H1 (cell line): ENCODE data around the gene MYH9. TPM values are rescaled to one million over a fixed set of nuclear protein-coding genes. Genes with fewer than 3 reads are reported as not detected.
A peak's percentile ranks its signal among the peaks of the same experiment; 100 is the strongest.

Experiments
- CTCF ChIA-PET: fragments of 300-600 bp; sonication (Branson Sonifier 250); formaldehyde crosslinking; loops from one replicate; lab custom pipeline; 2021; ENCODE audit not compliant: partially characterized antibody; lab: Charles Lee
- POLR2A ChIA-PET: fragments of 300-600 bp; sonication (Branson Sonifier 250); formaldehyde crosslinking; loops from one replicate; lab custom pipeline; 2021; ENCODE audit warnings: inconsistent platforms; ENCODE audit not compliant: partially characterized antibody; lab: Charles Lee
- DNase-seq, 2 experiments: peaks; one replicate each; pipeline versions ENCODE4 v3.0.0 to v3.0.0-alpha.2; 2010 to 2022; ENCODE audit warnings: low spot score in 2 of 2, low read depth in 1 of 2, mixed read lengths in 1 of 2
- FAIRE-seq: peaks from 2 replicates; lab custom pipeline; 2011; peaks lifted over from hg19 to GRCh38; lab: Jason Lieb, UNC
- H2AFZ ChIP-seq: 2 replicates; pipeline ENCODE4 v1.8.1; 2012; ENCODE audit warnings: low read length, inconsistent platforms
- H2AK5ac ChIP-seq: 2 replicates; pipeline ENCODE4 v1.6.1; 2013; ENCODE audit warnings: low read depth, low read length
- H2BK120ac ChIP-seq: replicated peaks from 2 replicates; pipeline ENCODE3; 2013; ENCODE audit warnings: low read depth, low read length, inconsistent platforms
- H2BK12ac ChIP-seq: 2 replicates; pipeline ENCODE4 v1.6.1; 2013; ENCODE audit warnings: low read depth, low read length
- H2BK15ac ChIP-seq: 2 replicates; pipeline ENCODE4 v1.6.1; 2013; ENCODE audit warnings: low read length
- H2BK20ac ChIP-seq: 2 replicates; pipeline ENCODE4 v1.6.1; 2013; ENCODE audit warnings: low read length
- H2BK5ac ChIP-seq: 2 replicates; pipeline ENCODE4 v1.6.1; 2013; ENCODE audit warnings: low read depth, low read length
- H3K14ac ChIP-seq: 2 replicates; pipeline ENCODE4 v1.6.1; 2013; ENCODE audit warnings: inconsistent platforms; ENCODE audit not compliant: insufficient read length
- H3K18ac ChIP-seq: 2 replicates; pipeline ENCODE4 v1.6.1; 2013; ENCODE audit warnings: low read length; ENCODE audit errors: extremely low read depth
- H3K23ac ChIP-seq: 2 replicates; pipeline ENCODE4 v1.6.1; 2013; ENCODE audit warnings: inconsistent platforms; ENCODE audit not compliant: insufficient read length
- H3K23me2 ChIP-seq: 2 replicates; pipeline ENCODE4 v1.6.1; 2013; ENCODE audit warnings: low read depth, low read length
- H3K27ac ChIP-seq: 2 replicates; pipeline ENCODE4 v1.6.1; 2011; ENCODE audit warnings: low read depth, low read length, inconsistent platforms
- H3K27me3 ChIP-seq, 4 experiments: replicated peaks in 1 of 4; 1 replicate in 1 of 4; 2 replicates in 3 of 4; pipeline versions ENCODE4 v1.6.1 to v1.8.1; 2011 to 2013; ENCODE audit warnings: low read length in 3 of 4, mild to moderate bottlenecking in 3 of 4, inconsistent platforms in 2 of 4, mixed read lengths in 2 of 4, moderate library complexity in 1 of 4; ENCODE audit not compliant: control insufficient read depth in 3 of 4, insufficient read depth in 3 of 4; ENCODE audit errors: extremely low read depth in 1 of 4
- H3K36me3 ChIP-seq, 4 experiments: 2 replicates each; pipeline versions ENCODE4 v1.6.1 to v1.8.1; 2011 to 2013; ENCODE audit warnings: mild to moderate bottlenecking in 4 of 4, low read length in 3 of 4, moderate library complexity in 2 of 4, control low read depth in 1 of 4, inconsistent platforms in 1 of 4; ENCODE audit not compliant: insufficient read depth in 4 of 4, control insufficient read depth in 2 of 4
- H3K4ac ChIP-seq: replicated peaks from 2 replicates; pipeline ENCODE3; 2013; ENCODE audit warnings: low read length, low read depth, mixed read lengths, inconsistent platforms; ENCODE audit not compliant: insufficient read length
- H3K4me1 ChIP-seq, 4 experiments: replicated peaks in 1 of 4; 1 replicate in 1 of 4; 2 replicates in 3 of 4; pipeline versions ENCODE4 v1.6.1 to v1.8.1; 2011 to 2013; ENCODE audit warnings: low read length in 3 of 4, inconsistent platforms in 2 of 4, mixed read lengths in 1 of 4; ENCODE audit not compliant: insufficient read depth in 4 of 4, control insufficient read depth in 3 of 4
- H3K4me2 ChIP-seq, 2 experiments: 2 replicates each; pipeline versions ENCODE4 v1.6.1 to v1.8.1; 2011 to 2013; ENCODE audit warnings: low read depth in 2 of 2, low read length in 2 of 2, control low read depth in 1 of 2, inconsistent platforms in 1 of 2, mild to moderate bottlenecking in 1 of 2; ENCODE audit not compliant: insufficient read depth in 1 of 2
- H3K4me3 ChIP-seq, 4 experiments: fragments of 200-600, 300-600 bp in 1 of 4; sonication (generic), shearing (Covaris generic), sonication (Bioruptor Twin) in 1 of 4; 2 replicates each; pipeline versions ENCODE4 v1.5.1 to v1.8.1; 2011 to 2016; ENCODE audit warnings: low read length in 4 of 4, low read depth in 3 of 4, control low read depth in 2 of 4, inconsistent platforms in 2 of 4, mild to moderate bottlenecking in 2 of 4, mixed read lengths in 1 of 4, moderate library complexity in 1 of 4; ENCODE audit not compliant: insufficient read depth in 2 of 4; ENCODE audit errors: extremely low read depth in 1 of 4
- H3K56ac ChIP-seq: replicated peaks from 2 replicates; pipeline ENCODE3; 2013; ENCODE audit warnings: low read depth, mild to moderate bottlenecking, mixed read lengths, low read length, inconsistent platforms; ENCODE audit not compliant: insufficient read length
- H3K79me1 ChIP-seq: 2 replicates; pipeline ENCODE4 v1.6.1; 2013; ENCODE audit warnings: low read depth, low read length, control low read depth
- H3K79me2 ChIP-seq, 2 experiments: 2 replicates each; pipeline versions ENCODE4 v1.6.1 to v1.8.1; 2012 to 2013; ENCODE audit warnings: low read length in 2 of 2, mild to moderate bottlenecking in 2 of 2, inconsistent platforms in 1 of 2; ENCODE audit not compliant: insufficient read depth in 2 of 2, control insufficient read depth in 1 of 2
- H3K9ac ChIP-seq, 4 experiments: replicated peaks in 1 of 4; 1 replicate in 1 of 4; 2 replicates in 3 of 4; pipeline versions ENCODE4 v1.6.1 to v1.8.1; 2011 to 2013; ENCODE audit warnings: low read depth in 3 of 4, low read length in 3 of 4, control low read depth in 2 of 4, mild to moderate bottlenecking in 2 of 4, moderate library complexity in 2 of 4, inconsistent platforms in 1 of 4; ENCODE audit errors: extremely low read depth in 1 of 4
- H3K9me3 ChIP-seq, 2 experiments: 2 replicates each; pipeline versions ENCODE4 v1.6.1 to v1.8.1; 2012 to 2013; ENCODE audit warnings: mild to moderate bottlenecking in 2 of 2, moderate library complexity in 2 of 2, control low read depth in 1 of 2, inconsistent platforms in 1 of 2, low read depth in 1 of 2, low read length in 1 of 2, mixed read lengths in 1 of 2; ENCODE audit not compliant: insufficient read depth in 2 of 2
- H4K20me1 ChIP-seq, 2 experiments: replicated peaks in 1 of 2; 2 replicates each; pipeline versions ENCODE3 to v1.8.1; 2011 to 2013; ENCODE audit warnings: inconsistent platforms in 2 of 2, low read length in 2 of 2, mild to moderate bottlenecking in 1 of 2; ENCODE audit not compliant: insufficient read depth in 2 of 2, control insufficient read depth in 1 of 2
- H4K5ac ChIP-seq: 2 replicates; pipeline ENCODE4 v1.6.1; 2013; ENCODE audit warnings: low read length, low read depth, mixed read lengths, inconsistent platforms; ENCODE audit not compliant: insufficient read length
- H4K8ac ChIP-seq: 2 replicates; pipeline ENCODE4 v1.8.0; 2013; ENCODE audit warnings: mild to moderate bottlenecking, moderate library complexity, low read length, inconsistent platforms; ENCODE audit not compliant: insufficient read depth; ENCODE audit errors: extremely low read depth
- H4K91ac ChIP-seq: replicated peaks from 2 replicates; pipeline ENCODE3; 2013; ENCODE audit warnings: low read length, mixed read lengths, inconsistent platforms; ENCODE audit not compliant: insufficient read length
- BCL11A ChIP-seq, 2 experiments: IDR thresholded peaks; one replicate each; pipeline ENCODE4 v1.6.1; 2011; ENCODE audit warnings: low read depth in 2 of 2, low read length in 2 of 2, mild to moderate bottlenecking in 2 of 2
- BRCA1 ChIP-seq: IDR thresholded peaks from 2 replicates; pipeline ENCODE4 v1.6.1; 2012; ENCODE audit warnings: low read depth, low read length, improper control_type of control experiment
- CBX5 ChIP-seq: fragments of 300-800, 300-1000 bp; sonication (generic); IDR thresholded peaks from 2 replicates; pipeline ENCODE4 v1.7.1; 2016; ENCODE audit warnings: antibody characterized with exemption, low read length, low read depth
- EGR1 ChIP-seq: IDR thresholded peaks from 2 replicates; pipeline ENCODE4 v1.6.1; 2011; ENCODE audit warnings: low read depth, low read length, borderline replicate concordance
- EZH2 ChIP-seq: fragments of 200-600 bp; sonication (generic); IDR thresholded peaks from 2 replicates; pipeline ENCODE4 v1.7.1; 2012; ENCODE audit warnings: low read depth, mild to moderate bottlenecking, moderate library complexity, low read length, inconsistent platforms; ENCODE audit not compliant: severe bottlenecking
- GTF2F1 ChIP-seq: IDR thresholded peaks from 2 replicates; pipeline ENCODE4 v1.6.1; 2012; ENCODE audit warnings: low read depth, low read length, improper control_type of control experiment, borderline replicate concordance
- MAX ChIP-seq: IDR thresholded peaks from 2 replicates; pipeline ENCODE4 v1.6.1; 2012; ENCODE audit warnings: inconsistent platforms
- RNF2 ChIP-seq: fragments of 200-900, 300-1000 bp; sonication (generic); IDR thresholded peaks from 2 replicates; pipeline ENCODE4 v1.7.1; 2016; ENCODE audit warnings: borderline replicate concordance, low read depth, mild to moderate bottlenecking, antibody characterized with exemption, low read length; ENCODE audit not compliant: poor library complexity, severe bottlenecking; ENCODE audit errors: missing control alignments
- SP1 ChIP-seq: IDR thresholded peaks from 2 replicates; pipeline ENCODE4 v1.6.1; 2011; ENCODE audit warnings: low read depth, low read length
- SP2 ChIP-seq: IDR thresholded peaks from 2 replicates; pipeline ENCODE4 v1.6.1; 2012; ENCODE audit warnings: mild to moderate bottlenecking, low read length, inconsistent platforms
- SUZ12 ChIP-seq: fragments of 200-600 bp; sonication (generic); IDR thresholded peaks from 2 replicates; pipeline ENCODE4 v1.6.1; 2012; ENCODE audit warnings: mild to moderate bottlenecking, inconsistent platforms, low read length, moderate library complexity, mixed read lengths
- WGBS, 2 experiments: shearing (Covaris generic) in 1 of 2; methylation state at CpG; one replicate each; pipeline versions ENCODE4 v1.1.6 to v1.1.7; 2013 to 2015; ENCODE audit warnings: low lambda C conversion rate in 2 of 2, mixed read lengths in 2 of 2, inconsistent platforms in 1 of 2, low coverage in 1 of 2, missing lambda C conversion rate in 1 of 2; ENCODE audit not compliant: insufficient replicate concordance in 2 of 2, insufficient coverage in 1 of 2, insufficient read length in 1 of 2; ENCODE audit errors: extremely low coverage in 1 of 2, missing lambda C conversion rate in 1 of 2; 5-methylcytosine and 5-hydroxymethylcytosine counted together
- polyA plus RNA-seq, 7 experiments: library from polyadenylated mRNA; depleted of rRNA in 3 of 7; stranded (reverse) in 5 of 7; unstranded in 2 of 7; fragments of >200 nt in 5 of 7; fragments of 200-250 nt in 2 of 7; gene quantifications; 1 replicate in 5 of 7; 2 replicates in 1 of 7; 4 replicates in 1 of 7; pipeline versions ENCODE4 v1.2.1 to v1.2.3, GENCODE V29; 2011 to 2013; ENCODE audit warnings: missing spikeins in 2 of 7, mixed read lengths in 2 of 7
- total RNA-seq: library from RNA; stranded (reverse); fragmentation: NEBNext Ultra II Directional; extraction: Animal tissue kit (Norgen Biotek cat#: 25700); gene quantifications from 2 replicates; pipeline ENCODE4 v1.2.1, GENCODE V29; 2021

The MYH9 gene
- total and polyA plus RNA-seq, 2 of the 8 experiments (the other 6 are each of a cell fraction or from before 2014, with no cell fraction given): 24.9 to 322 TPM

- no peak for FAIRE-seq
- no peak overlapping the region for H3K27ac ChIP-seq
- H4K8ac ChIP-seq: no peak overlapping the region
- CTCF ChIA-PET: interaction anchor here (0.6 to 1.1 kb wide), 5 partner anchors 27 to 840 kb away, joined by 3 read pairs; no protein-coding TSS in a partner anchor
- H3K9ac ChIP-seq: no peak overlapping the region
- H3K27me3 ChIP-seq: no peaks in the 10 kb centered on the region
- POLR2A ChIA-PET: interaction anchor here (0.6 to 5.3 kb wide), 3 partner anchors 10 to 248 kb away, joined by 3 to 33 read pairs (median 4); no protein-coding TSS in a partner anchor
- H2BK5ac ChIP-seq: no peak overlapping the region
- no peaks in the 10 kb centered on the region for H3K36me3 ChIP-seq
- H3K79me2 ChIP-seq: no peaks in the 10 kb centered on the region
- no peak overlapping the region for H2BK15ac ChIP-seq
- no peak overlapping the region for H3K14ac ChIP-seq
- no peak overlapping the region for H4K5ac ChIP-seq
- H2AK5ac ChIP-seq: no peak overlapping the region
- no peak overlapping the region for H2AFZ ChIP-seq
- H2BK20ac ChIP-seq: no peak overlapping the region
- peaks cover 0 to 6% (median 3%) of the 10 kb centered on the region in 4 experiments; a peak in 6 of 7 replicates for H3K4me1 ChIP-seq
- no peak overlapping the region for H3K23ac ChIP-seq
- no peak overlapping the region for H3K4ac ChIP-seq
- H4K91ac ChIP-seq: no peak overlapping the region
- no peak overlapping the region for H2BK12ac ChIP-seq
- no peaks in the 10 kb centered on the region for H3K9me3 ChIP-seq
- DNase-seq: no peak
- H4K20me1 ChIP-seq: no peaks in the 10 kb centered on the region
- no peak overlapping the region for H3K56ac ChIP-seq
- H3K4me3 ChIP-seq: no peak overlapping the region
- 0 out of 2 replicates have a peak overlapping the region, but pooled peaks have one; percentile 25 for H3K18ac ChIP-seq
- WGBS, 2 experiments: 83% methylated on average over 14 of the region's 21 CpGs; no CpG with 5 or more reads in 1 of the 2 experiments
- 0 out of 2 replicates have a peak, but pooled peaks cover 2% of the 10 kb centered on the region for H3K23me2 ChIP-seq
- no peak overlapping the region for H2BK120ac ChIP-seq
- H3K4me2 ChIP-seq: no peak overlapping the region
- no peaks in the 10 kb centered on the region for H3K79me1 ChIP-seq
- no peak for TF ChIP-seq SP1
- TF ChIP-seq RNF2: no peak
- no peak for TF ChIP-seq SUZ12
- TF ChIP-seq MAX: no peak
- TF ChIP-seq EGR1: no peak
- no peak for TF ChIP-seq EZH2
- TF ChIP-seq SP2: no peak
- TF ChIP-seq BCL11A (IDR thresholded peaks at IDR 0.05; ENCODE audit: low read depth in 2 of 2, low read length in 2 of 2): no peak
- TF ChIP-seq GTF2F1: no peak
- TF ChIP-seq BRCA1: no peak
- TF ChIP-seq CBX5: no peak
Measured at GRCh38 chr22:36419912-36420882, 32.4 kb upstream of the MYH9 start.
